HG03066 (cell line): ENCODE data around the gene CIBAR2.

Experiments used
- ATAC-seq: cut with Tn5 transposase; IDR thresholded peaks from one replicate; pipeline ENCODE4 v1.9.1; 2021; ENCODE audit warnings: low read depth; ENCODE audit not compliant: unreplicated experiment

CIBAR2 gene

GRCh38 chr16:85112364-85112763 lies at the start of gene CIBAR2:
Gene CIBAR2, minus strand, starts transcription at chr16:85112472. Its CDS starts 120 bp downstream, at chr16:85112352.
- no peak for ATAC-seq

- no peak for ATAC-seq
These were observed 47.1 kb upstream of the CIBAR2 start for GRCh38 chr16:85159179-85159980.

- no peak for ATAC-seq
These were observed 46.5 kb upstream of the CIBAR2 start for GRCh38 chr16:85158743-85159178.

DNA sequence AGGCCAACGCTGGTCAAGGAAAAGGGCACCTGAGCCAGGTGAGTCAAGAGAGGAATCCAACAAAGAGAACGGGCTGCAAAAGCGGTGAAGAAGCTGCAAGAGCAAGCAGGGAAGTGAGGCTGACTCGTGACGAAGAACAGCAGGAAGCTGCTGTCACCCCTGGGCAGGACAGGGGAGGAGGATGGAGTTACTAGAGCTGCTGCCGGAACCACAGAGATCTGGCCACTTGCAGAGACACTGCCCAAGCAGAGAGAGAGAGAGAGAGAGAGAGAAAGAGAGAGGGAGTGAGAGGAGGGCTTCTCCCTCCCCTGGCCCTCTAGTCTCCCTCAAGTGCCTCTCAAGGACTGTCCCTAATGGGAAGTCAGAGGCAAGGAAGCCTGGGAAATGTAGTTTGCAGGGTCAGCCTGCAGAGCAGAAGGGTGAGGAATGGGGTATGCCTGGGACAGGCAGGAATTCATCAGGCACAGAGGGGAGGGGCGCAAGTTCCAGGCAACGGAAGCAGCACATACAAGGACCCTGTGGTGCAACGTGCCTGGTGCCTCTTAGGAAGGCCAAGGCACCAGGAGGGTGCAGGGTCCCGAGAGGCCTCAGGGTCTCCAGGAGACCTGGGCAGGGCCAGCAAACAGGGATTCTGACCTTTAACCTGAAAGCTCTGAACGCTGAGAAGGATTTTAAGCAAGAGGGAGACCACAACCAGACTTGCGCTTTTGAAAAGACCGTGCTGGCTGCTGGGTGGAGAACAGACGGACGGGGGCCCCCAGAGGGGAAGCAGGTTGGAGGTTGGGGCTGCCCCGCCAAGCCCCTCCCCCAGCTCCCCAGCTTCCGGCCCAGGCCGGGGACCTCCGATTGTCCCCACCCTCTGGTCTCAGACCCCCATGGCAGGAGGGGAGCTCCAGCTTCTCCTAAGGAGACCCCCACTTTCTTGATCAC lies 45.8 kb upstream of the CIBAR2 start:
- ATAC-seq: no peak

GRCh38 chr16:85157372-85157771 lies 45.1 kb upstream of the CIBAR2 start:
- ATAC-seq: no peak

DNA sequence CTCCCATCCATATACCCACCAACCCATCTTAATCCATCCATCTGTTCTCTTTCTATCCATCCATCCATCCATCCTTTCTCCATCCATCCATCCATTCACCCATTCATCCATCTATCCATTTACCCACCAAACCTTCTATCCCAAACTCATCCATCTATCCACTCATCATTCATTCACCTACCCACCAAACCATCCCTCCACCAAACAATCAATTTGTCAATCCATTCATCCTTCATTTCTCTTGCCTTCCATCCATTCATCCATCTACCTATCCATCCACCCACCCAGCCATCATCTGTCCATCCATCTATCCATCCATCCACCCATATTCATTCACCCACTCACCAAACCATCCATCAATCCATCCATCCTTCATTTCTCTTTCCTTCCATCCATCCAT lies 44.6 kb upstream of the CIBAR2 start:
- no peak for ATAC-seq

- ATAC-seq: no peak
These were observed 44.2 kb upstream of the CIBAR2 start for GRCh38 chr16:85156440-85156839.

DNA sequence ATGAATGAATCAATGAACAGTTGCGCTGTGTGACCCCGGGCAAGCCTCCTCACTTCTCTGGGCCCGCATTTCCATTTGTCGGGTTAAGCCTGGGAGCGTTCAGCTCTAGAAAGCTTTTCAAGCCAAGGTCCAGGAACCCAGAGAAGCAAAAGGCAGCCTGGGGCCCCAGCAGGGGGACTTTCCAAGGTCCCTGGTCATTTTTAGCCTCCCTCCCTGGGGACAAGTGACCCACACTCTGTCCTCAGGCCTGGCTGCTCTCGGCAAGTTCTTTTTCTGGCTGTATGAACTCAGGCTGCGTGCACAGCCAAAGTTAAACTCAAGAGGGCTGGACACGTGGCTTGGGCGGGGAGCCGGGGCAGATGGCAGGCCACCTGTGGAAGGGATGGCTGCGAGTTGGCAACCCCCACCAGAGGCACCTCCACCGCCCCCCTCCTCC lies 41.4 kb upstream of the CIBAR2 start:
- ATAC-seq: no peak

- no peak for ATAC-seq
These were observed 40.8 kb upstream of the CIBAR2 start for GRCh38 chr16:85153046-85153445.

GRCh38 chr16:85152414-85153030 lies 40.2 kb upstream of the CIBAR2 start:
- no peak for ATAC-seq

- ATAC-seq: no peak
These were observed 39.5 kb upstream of the CIBAR2 start for GRCh38 chr16:85151603-85152413.

DNA sequence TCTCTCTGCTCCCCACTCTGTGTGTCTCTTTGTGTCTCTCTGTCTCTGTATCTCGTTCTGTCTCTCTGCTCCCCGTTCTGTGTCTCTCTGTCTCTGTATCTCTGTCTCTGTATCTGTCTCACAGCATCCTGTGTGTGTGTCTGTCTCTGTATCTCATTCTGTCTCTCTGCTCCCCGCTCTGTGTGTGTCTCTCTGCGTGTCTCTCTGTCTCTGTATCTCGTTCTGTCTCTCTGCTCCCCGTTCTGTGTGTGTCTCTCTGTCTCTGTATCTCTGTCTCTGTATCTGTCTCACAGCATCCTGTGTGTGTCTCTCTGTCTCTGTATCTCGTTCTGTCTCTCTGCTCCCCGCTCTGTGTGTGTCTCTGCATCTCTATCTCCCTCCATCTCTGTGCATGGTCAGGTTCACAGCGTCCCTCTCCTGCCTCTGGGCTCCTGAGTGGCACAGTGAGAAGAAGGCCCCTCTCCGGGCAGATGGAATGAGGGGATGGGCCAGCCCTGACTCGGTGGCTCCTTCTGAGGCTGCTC lies 38.9 kb upstream of the CIBAR2 start:
- ATAC-seq: no peak

GRCh38 chr16:85150331-85150940 lies 38.2 kb upstream of the CIBAR2 start:
- ATAC-seq: no peak

DNA sequence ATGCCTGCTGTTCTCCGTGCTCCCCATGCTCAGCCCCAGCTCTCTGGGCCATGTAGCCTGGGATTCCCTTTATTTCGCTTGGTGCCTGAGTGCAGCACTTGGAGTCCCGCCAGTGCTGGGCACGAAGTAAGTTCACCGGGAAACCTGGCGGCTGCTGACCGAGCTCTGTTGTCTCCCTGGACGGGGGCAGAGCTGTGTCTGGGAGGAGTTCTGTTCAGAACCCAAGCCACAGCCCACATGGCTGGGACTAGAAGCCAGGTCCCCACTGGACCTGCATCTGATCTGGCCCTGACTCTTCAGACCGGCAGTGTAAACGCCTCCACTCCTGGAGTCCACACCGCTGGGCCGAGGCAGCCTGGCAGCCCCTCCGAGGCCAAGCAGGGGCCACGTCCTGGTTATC lies 37.5 kb upstream of the CIBAR2 start:
- no peak for ATAC-seq

DNA sequence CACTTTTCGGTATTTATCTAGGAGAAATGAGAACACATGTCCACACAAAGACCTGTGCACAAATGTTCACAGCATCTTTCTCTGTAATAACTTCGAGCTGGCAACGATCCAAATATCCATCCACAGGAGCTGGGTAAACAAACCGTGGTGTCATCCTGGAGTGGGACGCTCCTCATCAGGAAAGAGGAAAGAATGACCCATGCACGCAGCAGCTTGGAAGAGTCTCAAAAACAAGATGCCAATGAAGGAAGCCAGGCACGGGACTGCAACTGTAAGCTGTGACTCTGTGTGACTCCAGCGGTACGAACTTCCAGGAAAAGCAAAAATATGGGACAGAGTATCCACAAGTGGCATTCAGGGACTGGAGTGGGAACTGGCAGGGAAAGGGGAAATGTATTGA lies 36.7 kb upstream of the CIBAR2 start:
- ATAC-seq: no peak

DNA sequence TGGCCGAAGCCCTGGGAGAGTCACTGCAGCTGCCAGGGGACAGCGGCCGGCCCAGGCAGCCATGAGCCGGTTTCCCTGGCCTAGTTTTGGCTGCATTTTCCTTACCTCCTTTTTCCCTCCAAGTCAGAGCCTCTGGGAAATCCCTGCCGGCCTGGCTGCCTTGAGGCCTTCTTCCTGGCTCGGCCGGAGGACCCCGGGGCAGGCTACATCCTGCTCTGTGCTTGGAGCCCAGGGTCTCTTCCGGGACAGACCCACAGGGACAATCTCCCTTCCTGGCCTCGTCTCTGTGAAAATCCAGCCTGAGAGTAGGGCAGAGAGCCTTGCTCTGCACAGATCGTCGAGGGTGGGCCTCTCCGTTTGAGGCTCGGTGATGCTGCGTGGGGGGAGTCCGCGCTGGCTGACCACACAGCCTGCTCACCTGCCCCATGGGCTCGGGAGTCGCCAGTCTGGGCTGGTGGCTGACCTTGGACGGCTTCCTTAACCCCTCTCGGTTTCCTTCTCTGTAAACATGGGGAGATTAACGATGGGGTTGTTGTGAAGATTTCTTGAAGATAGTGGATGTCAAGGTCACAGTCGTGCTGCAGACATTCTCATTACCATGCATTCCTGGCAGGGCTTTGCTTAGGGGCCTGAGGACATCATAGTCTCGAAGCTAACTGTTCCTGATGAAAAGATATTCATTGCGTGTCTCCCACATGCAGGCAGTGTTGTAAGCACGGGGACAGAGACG lies 34.8 kb upstream of the CIBAR2 start:
- no peak for ATAC-seq

- no peak for ATAC-seq
These were observed 34.2 kb upstream of the CIBAR2 start for GRCh38 chr16:85146532-85146797.

DNA sequence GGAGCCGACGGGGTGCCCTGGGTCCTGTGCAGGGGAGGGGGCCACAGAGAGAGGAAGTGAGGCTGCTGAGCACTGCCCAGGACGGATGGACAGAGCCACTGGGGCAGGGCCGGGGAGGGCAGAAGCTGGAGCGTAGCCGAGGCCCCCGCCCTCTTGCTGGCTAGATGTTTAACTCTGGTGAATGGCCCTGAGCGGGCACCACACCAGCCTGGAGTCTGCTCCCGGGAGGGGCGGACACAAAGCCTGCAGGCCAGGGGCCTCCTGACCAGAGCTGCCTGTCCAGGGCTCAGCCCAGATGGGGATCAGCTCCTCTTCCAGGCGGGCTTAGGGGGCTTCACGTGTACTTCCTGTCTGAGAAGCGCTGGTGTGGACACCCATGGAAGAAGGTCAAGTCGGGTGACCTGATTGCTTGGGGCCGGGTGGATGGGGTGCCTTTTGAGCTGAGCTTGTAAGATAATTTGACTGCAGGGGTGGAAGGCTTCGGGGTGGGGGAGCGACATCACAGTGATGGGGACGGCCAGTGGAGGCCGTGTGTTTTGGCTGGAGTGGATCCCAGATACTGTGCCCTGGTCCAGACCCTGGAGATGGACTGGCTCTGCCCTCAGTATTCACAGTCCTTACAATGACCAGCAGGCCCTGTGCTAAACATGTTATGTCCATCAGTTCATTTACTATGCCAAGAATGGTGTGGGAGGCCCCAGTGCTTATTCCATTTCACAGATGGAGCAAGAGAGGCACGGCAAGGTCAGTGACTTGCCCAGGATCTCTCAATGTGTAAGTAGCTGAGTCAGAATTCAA lies 33.7 kb upstream of the CIBAR2 start:
- ATAC-seq: no peak
